Measurements from ENCODE around the gene MCM10.

MCM10 gene

GRCh38 chr10:13143766-13144165, 17.6 kb upstream of the MCM10 start:
- H3K36me3 ChIP-seq (ENCODE audit: insufficient read depth), result no peaks in the 10 kb centered on the region

GRCh38 chr10:13144814-13145213, 16.5 kb upstream of the MCM10 start:
- H3K4me1 ChIP-seq (ENCODE audit: low read depth, poor library complexity, severe bottlenecking), result no peaks in the 10 kb centered on the region
- no peak overlapping the region for H2AFZ ChIP-seq (ENCODE audit: low read depth)
- H3K9ac ChIP-seq, result no peak overlapping the region
- H3K4me2 ChIP-seq, result no peak overlapping the region
- no peak overlapping the region for H3K27ac ChIP-seq
- H3K4me3 ChIP-seq (IDR thresholded peaks at IDR 0.05; ENCODE audit: insufficient read depth, low read depth, low read length), result no peak overlapping the region
- no peaks in the 10 kb centered on the region for H3K27me3 ChIP-seq (ENCODE audit: insufficient read depth, low read depth)
- TF ChIP-seq CTCF (conservative IDR thresholded peaks at IDR 0.05; ENCODE audit: low read depth, low read length), result no peak
- no peaks in the 10 kb centered on the region for H3K79me2 ChIP-seq (ENCODE audit: insufficient read depth, low read depth)
- no peaks in the 10 kb centered on the region for H4K20me1 ChIP-seq (ENCODE audit: insufficient read depth)
- no peaks in the 10 kb centered on the region for H3K36me3 ChIP-seq (ENCODE audit: insufficient read depth)

More at GRCh38 chr10:13143766-13144165, 17.6 kb upstream of the MCM10 start:
- no peak for TF ChIP-seq CTCF (conservative IDR thresholded peaks at IDR 0.05; ENCODE audit: low read depth, low read length)
- H3K27me3 ChIP-seq (ENCODE audit: insufficient read depth, low read depth), result no peaks in the 10 kb centered on the region
- no peak overlapping the region for H3K27ac ChIP-seq
- no peaks in the 10 kb centered on the region for H3K4me1 ChIP-seq (ENCODE audit: low read depth, poor library complexity, severe bottlenecking)
- H3K4me2 ChIP-seq, result no peak overlapping the region
- no peaks in the 10 kb centered on the region for H4K20me1 ChIP-seq (ENCODE audit: insufficient read depth)
- no peak overlapping the region for H3K9ac ChIP-seq
- H3K79me2 ChIP-seq (ENCODE audit: insufficient read depth, low read depth), result no peaks in the 10 kb centered on the region
- no peak overlapping the region for H2AFZ ChIP-seq (ENCODE audit: low read depth)
- H3K4me3 ChIP-seq (IDR thresholded peaks at IDR 0.05; ENCODE audit: insufficient read depth, low read depth, low read length), result no peak overlapping the region

- Histone ChIP-seq H3K4me2 (no peak overlapping the region), H3K4me1 (ENCODE audit: low read depth, poor library complexity, severe bottlenecking) (no peaks in the 10 kb centered on the region), H3K27ac (no peak overlapping the region), H3K36me3 (ENCODE audit: insufficient read depth) (no peaks in the 10 kb centered on the region), H2AFZ (ENCODE audit: low read depth) (no peak overlapping the region), H3K79me2 (ENCODE audit: insufficient read depth, low read depth) (no peaks in the 10 kb centered on the region), H3K4me3 (IDR thresholded peaks at IDR 0.05; ENCODE audit: insufficient read depth, low read depth, low read length) (no peak overlapping the region), H4K20me1 (ENCODE audit: insufficient read depth) (no peaks in the 10 kb centered on the region), H3K27me3 (ENCODE audit: insufficient read depth, low read depth) (no peaks in the 10 kb centered on the region), H3K9ac (no peak overlapping the region)
- TF ChIP-seq CTCF (conservative IDR thresholded peaks at IDR 0.05; ENCODE audit: low read depth, low read length), result no peak
Observed at GRCh38 chr10:13146379-13146778, 15.0 kb upstream of the MCM10 start.

GRCh38 chr10:13147161-13147560, 14.2 kb upstream of the MCM10 start:
- Histone ChIP-seq H3K9ac (no peak overlapping the region), H3K4me3 (IDR thresholded peaks at IDR 0.05; ENCODE audit: insufficient read depth, low read depth, low read length) (no peak overlapping the region), H4K20me1 (ENCODE audit: insufficient read depth) (no peaks in the 10 kb centered on the region), H3K4me2 (no peak overlapping the region), H2AFZ (ENCODE audit: low read depth) (no peak overlapping the region), H3K36me3 (ENCODE audit: insufficient read depth) (no peaks in the 10 kb centered on the region), H3K27me3 (ENCODE audit: insufficient read depth, low read depth) (no peaks in the 10 kb centered on the region), H3K4me1 (ENCODE audit: low read depth, poor library complexity, severe bottlenecking) (no peaks in the 10 kb centered on the region), H3K27ac (no peak overlapping the region), H3K79me2 (ENCODE audit: insufficient read depth, low read depth) (no peaks in the 10 kb centered on the region)
- no peak for TF ChIP-seq CTCF (conservative IDR thresholded peaks at IDR 0.05; ENCODE audit: low read depth, low read length)

Data from KMS-11 (cell line).